Putamen (tissue), 1 donor: ENCODE measurements around the gene ETNPPL.
"Not testable (repeated sequence)": the region's sequence is repeated elsewhere in the genome, so short reads cannot be mapped to it uniquely, and the experiment has no call there.

Experiments
- DNase-seq: peaks from one replicate; pipeline ENCODE4 v3.0.0-alpha.2; 2016; ENCODE audit warnings: low spot score

The ETNPPL gene

GRCh38 chr4:108754327-108754726 lies 8.5 kb downstream of the ETNPPL start:
- DNase-seq = no peak

GRCh38 chr4:108751321-108751720 lies 11.5 kb downstream of the ETNPPL start:
- DNase-seq = no peak

GRCh38 chr4:108749119-108749518 lies 13.7 kb downstream of the ETNPPL start:
- no peak for DNase-seq

GRCh38 chr4:108746511-108746910 lies 16.3 kb downstream of the ETNPPL start:
- no peak for DNase-seq

GRCh38 chr4:108744307-108744706 lies 18.5 kb downstream of the ETNPPL start:
- DNase-seq = no peak

GRCh38 chr4:108742451-108743420 lies 20.1 kb downstream of the ETNPPL start:
- peak; percentile 61 for DNase-seq

- no peak for DNase-seq
Measured at GRCh38 chr4:108738003-108738706, 24.7 kb downstream of the ETNPPL start.

- no peak for DNase-seq
Measured at GRCh38 chr4:108731006-108731405, 31.8 kb downstream of the ETNPPL start.

GRCh38 chr4:108730579-108730978 lies 32.3 kb downstream of the ETNPPL start:
- DNase-seq = no peak

- no peak for DNase-seq
Measured at GRCh38 chr4:108729731-108730130, 33.1 kb downstream of the ETNPPL start.

GRCh38 chr4:108725457-108725856 lies 37.4 kb downstream of the ETNPPL start:
- no peak for DNase-seq

- no peak for DNase-seq
Measured at GRCh38 chr4:108717386-108717785, 45.5 kb downstream of the ETNPPL start.

GRCh38 chr4:108716340-108716739 lies 46.5 kb downstream of the ETNPPL start:
- DNase-seq = no peak

GRCh38 chr4:108714880-108715279 lies 48.0 kb downstream of the ETNPPL start:
- no peak for DNase-seq

GRCh38 chr4:108710578-108710977 lies 52.3 kb downstream of the ETNPPL start:
- DNase-seq = not testable (repeated sequence)

- DNase-seq = no peak
Measured at GRCh38 chr4:108709722-108710121, 53.1 kb downstream of the ETNPPL start.

- DNase-seq = no peak
Measured at GRCh38 chr4:108709234-108709633, 53.6 kb downstream of the ETNPPL start.

GRCh38 chr4:108706289-108706688 lies 56.6 kb downstream of the ETNPPL start:
- DNase-seq = peak; percentile 41

- DNase-seq = no peak
Measured at GRCh38 chr4:108703966-108704365, 58.9 kb downstream of the ETNPPL start.

GRCh38 chr4:108703370-108703769 lies 59.5 kb downstream of the ETNPPL start:
- DNase-seq = no peak

- no peak for DNase-seq
Measured at GRCh38 chr4:108702960-108703359, 59.9 kb downstream of the ETNPPL start.

GRCh38 chr4:108700081-108700757 lies 62.6 kb downstream of the ETNPPL start:
- DNase-seq = no peak

- DNase-seq = peak; percentile 56
Measured at GRCh38 chr4:108696160-108696559, 66.7 kb downstream of the ETNPPL start.
